ENCODE measurements around the gene PLEKHH1.
A peak's percentile ranks its signal among the peaks of the same experiment; 100 is the strongest.

PLEKHH1 gene

DNA sequence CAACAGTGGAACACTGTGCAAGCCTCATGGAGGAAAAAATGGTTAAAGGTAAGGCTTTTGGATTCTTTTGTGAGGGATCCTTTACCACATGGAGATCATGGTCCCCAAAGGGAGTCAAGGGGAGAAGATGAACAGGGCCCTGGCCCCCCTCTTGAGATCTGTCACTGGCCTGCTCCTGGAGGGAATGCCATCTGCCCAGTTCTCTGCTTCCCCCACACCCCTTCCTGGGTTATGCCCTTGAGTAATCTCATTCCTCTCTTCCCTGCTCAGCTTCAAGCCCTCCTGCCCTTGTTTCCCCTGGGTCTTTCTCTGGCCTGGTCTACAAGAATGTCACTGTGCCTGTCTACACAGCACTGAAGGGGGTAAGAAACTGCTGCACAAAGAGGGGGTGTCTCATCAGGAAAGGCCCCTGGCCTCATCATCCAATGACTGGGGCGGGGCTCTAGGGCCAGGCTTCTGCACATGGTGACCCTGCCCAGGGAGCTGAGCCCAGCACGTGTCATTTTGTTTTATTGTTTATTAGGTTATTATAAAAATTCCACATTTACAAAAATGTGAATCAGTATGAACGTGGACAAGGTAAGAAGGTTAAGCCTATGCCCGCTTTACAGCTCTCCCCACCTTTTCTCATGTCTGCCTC is 36.7 kb downstream of the PLEKHH1 start:
- DNase-seq: no peak

DNA sequence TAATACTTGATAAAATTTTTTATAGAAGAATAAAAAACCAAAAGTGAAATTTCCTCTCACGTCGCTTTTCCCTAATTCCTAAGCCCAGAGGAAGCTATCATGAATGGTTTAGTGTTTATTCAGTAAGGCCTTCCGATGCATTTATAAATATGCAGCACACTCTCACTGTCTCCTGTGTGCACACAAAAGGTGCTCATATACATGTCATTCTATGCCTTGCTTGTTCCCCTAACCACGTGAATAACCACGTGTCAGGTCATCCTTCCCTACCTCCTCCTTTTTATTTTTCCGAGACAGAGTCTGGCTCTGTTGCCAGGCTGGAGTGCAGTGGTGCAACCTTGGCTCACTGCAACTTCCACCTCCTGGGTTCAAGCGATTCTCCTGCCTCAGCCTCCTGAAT is 37.4 kb downstream of the PLEKHH1 start:
- DNase-seq: no peak

DNA sequence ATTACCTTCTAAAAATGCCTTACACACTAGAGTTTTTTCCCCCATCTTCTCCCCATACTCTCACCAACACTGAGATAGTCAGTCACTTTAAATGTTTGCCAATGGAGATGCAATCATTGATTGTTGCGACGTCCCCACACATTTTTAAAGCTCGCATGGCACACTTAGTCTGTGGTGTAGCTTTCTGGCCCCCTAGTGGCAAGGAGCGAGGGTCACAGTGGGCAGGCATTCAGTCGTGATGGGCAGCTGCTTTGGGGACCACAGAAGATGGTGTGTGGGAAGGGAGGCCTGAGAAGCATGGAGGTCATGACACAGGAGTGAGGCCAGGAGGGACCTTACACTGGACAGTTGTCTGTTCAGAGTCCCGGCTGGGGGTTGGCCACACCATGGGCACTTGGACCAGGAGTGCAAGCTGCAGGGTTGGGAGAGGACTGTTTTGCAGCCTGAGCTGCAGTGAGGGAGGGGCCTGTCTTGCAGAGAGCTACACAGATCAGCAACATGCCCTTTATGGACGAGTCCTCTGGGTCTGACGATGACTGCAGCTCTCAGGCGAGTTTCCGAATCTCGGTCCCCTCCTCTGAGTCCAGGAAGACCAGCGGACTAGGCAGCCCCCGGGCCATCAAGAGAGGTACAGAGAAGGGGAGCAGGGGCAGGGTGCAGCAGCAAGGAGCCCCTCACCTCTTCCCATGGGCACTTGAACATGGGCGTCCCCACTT is 38.3 kb downstream of the PLEKHH1 start:
- DNase-seq: peak; percentile 51

DNA sequence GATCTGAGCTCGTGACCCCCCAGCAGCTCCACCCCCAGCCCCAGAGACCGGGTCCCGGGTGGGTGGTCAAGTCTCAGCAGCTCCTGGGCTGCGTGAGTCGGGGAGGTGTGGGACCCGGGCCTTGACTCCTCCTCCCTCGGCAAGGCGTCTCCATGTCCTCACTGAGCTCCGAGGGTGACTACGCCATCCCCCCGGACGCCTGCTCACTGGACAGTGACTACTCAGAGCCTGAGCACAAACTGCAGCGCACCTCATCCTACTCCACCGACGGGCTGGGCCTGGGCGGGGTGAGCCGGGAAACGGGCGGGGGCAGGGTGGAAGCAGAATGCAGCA is 38.9 kb downstream of the PLEKHH1 start:
- DNase-seq: no peak

DNA sequence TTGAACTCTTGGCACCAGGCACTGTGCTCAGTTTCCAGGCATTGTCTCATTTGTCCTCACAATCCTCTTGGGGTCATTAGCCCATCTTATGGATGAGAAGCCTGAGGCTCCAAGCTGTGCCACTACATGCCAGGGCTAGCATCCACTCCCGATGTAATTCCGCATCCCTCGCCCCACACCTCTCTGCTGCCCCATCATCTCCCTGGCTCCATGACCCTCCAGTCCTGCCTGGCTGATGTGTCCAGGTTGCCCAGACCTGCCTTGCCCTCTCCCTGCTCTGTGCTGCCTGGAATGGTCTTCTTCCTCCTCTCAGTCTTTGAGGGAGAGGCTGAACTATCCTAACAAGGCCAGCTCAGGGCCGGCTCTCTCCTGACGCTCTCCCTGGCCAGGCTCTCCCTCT is 39.5 kb downstream of the PLEKHH1 start:
- DNase-seq: no peak

DNA sequence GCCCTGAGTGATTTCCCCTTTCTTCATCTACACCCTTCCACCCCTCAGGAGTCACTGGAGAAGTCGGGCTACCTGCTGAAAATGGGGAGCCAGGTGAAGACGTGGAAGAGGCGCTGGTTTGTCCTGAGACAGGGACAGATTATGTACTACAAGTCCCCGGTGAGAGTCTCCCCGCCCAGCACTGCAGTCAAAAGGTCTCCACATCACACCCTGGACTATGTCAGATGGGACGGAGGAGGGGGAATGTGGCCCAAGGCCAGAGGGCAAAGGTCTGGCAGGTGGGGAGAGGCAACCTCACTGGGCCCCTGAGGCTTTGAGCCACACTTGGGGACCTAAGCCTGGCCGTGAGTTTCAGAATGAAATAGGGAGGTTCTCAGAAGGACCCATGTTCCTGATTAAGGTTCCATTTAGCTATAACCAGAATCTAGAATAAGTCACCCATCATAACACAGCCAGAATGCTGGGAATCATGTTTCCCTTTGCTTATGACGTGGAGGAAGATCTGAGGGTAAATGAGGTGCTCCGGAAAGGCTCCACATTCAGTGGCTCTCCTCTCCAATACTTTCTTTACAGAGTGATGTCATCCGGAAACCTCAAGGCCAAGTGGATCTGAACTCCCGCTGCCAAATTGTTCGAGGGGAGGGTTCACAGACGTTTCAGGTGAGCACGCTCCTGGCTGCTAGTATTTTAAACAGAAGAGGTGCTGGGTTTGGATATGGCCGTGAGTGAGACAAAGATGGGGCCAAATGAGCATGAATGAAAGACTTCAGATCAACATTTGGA is 40.3 kb downstream of the PLEKHH1 start:
- DNase-seq: no peak

DNA sequence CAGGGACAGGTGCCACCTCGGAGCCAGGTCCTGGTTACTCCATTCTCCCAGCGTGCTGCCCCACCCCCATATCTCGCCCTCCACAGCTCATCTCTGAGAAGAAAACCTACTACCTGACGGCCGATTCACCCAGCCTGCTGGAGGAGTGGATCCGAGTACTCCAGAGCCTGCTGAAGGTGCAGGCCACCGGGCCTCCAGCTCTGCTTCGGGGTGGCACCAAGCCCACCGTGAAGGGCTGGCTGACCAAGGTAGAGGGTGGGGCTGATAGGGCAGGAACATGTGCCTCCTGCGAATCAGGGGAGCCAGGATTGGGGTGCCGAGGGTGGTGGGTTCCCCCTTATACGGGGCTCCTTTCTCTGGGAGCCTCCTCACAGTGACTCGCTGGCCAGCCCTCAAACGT is 41.1 kb downstream of the PLEKHH1 start:
- DNase-seq: no peak

DNA sequence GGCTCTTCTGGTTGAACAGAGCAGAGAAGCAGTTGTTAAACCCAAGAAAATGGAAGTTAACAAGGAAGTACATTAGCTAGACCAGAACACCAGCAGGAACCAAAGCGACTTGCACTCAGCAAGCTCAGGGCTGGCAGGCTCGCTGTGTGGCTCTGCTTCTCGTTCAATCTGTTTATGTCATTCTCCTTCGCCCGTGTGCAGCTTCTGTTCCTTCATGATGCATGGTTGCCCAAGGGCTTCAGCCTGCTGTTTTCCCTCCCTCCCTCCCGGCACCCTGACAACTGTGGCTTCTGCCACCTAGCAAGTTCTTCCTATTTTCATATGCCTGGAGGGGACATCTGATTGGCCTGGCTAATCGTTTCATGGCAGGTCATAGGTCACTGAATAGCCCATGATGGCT is 41.7 kb downstream of the PLEKHH1 start:
- no peak for DNase-seq

DNA sequence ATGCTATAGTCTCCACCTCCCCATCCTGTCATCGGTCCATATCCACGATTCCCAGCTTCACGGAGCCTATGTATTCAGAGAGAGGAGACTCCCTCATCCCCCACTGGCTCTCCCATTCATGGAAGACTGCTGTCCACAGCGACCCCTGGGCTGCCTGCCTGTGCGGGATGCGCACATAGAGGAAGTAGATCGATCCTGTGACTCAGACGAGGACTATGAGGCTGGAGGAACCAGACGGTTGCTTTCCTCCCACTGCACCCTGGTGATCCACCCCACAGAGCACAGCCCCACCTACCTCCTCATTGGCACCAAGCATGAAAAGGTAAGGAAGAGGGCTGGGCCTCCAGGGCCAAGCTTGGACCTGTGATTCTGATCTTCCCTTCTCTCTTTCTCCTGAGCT is 42.6 kb downstream of the PLEKHH1 start:
- DNase-seq: no peak

DNA sequence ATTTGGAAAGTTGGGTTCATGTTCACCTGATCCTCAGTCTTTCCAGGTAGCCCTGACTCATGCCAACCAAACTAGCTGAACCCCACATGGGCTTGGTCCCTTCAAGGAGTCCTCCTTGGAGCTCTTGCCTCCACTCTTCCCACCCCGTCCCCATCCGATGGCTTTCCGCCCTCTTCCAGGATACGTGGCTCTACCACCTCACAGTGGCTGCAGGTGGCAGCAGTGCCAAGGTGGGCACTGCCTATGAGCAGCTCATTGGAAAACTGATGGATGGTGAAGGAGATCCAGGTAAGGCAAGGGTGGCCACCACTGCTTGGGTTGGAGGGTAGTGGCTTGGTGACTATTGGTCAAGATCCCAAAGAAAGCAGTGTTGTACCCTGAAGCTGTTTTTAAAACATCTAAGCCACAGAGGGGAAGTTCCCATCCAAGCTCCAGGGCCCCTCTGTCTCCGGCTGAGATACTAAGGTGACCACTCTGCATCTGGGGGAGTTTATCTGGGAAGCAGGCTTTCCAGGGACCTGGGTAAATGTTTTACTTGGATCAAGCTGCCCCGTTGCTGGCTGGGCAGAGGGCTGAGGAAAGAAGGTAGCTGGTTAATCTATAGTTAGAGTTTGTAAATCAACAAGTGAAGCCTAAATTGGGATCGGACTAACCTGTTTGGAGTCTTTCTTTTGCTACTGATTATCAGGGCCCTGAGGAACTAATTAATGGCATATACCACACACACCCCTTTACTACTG is 43.3 kb downstream of the PLEKHH1 start:
- DNase-seq: no peak

DNA sequence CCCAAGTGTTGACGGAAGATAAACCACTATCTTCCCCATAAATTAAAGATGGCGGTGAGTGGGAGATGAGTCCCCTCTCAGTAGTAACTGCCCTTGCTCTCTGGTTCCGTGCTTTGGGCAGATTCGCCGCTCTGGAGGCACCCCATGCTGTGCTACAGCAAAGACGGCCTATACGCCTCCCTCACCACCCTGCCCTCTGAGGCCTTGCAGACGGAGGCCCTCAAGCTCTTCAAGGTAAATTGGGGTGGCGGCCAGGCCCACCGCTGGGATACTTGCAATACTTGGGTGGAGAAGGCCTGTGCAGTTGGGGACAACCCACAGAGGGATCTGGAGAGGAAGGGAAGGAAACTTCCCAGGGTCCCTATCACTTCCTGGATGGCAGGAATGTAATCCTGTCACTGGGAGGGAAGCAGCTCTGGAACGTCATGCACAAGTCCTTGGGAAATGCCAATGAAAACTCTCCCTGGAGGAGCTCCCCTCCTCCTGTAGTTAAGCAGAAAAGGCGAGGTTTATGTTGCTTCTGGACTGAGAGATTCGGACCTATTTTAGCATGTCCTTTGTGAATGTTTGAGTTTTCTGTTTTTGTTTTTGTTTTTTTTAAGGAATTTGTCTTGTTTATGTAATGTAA is 44.2 kb downstream of the PLEKHH1 start:
- DNase-seq: no peak

DNA sequence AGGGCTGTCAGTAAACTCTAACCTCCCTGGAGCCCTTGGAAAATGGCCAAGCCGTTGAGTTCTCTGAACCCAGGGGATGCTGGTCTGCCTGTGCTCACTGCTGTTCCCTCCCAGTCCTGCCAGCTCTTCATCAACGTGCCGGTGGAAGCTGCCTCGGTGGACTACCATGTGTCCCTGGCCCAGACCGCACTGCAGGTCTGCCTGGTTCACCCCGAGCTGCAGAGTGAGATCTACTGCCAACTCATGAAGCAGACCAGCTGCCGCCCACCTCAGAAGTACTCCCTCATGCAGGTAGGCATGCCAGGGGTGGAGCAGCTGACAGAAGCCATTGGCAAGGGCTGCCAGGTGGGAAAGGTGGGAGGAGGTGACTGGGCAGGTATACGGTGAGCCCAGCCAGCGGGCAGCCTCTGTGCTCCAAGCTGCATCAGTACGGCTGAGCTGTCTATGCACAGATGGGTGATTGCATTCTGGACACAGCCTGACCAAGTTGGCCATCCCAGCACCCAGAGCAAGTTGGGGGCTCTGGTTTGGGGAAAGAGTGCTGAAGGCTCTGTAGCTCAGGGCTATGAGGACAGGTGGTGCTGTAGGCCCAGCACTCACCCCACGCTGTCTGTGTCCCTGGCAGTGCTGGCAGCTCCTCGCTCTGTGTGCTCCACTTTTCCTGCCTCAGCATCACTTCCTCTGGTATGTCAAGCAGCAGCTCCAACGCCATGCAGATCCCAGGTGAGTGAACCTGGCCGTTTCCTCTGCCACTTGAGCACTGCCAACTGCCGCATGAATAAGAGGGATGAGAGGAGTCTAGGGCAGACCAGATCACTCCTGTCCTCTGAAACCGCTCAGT is 45.0 kb downstream of the PLEKHH1 start:
- DNase-seq: peak; percentile 7

DNA sequence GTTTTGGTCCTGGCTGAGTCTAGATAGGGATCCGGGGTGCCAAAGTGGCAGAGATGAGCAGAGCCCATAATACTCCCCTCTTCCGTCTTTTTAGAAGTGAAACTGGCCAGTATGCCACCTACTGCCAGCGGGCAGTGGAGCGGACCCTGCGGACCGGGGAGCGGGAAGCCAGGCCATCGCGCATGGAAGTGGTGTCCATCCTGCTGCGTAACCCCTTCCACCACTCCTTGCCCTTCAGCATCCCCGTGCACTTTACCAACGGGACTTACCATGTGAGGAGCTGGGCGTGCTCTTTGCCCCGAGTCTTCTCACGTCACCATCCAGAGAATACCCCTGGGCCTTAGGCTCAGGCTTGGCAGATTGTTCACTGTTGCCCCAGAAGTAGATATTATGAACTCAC is 46.0 kb downstream of the PLEKHH1 start:
- DNase-seq: no peak

DNA sequence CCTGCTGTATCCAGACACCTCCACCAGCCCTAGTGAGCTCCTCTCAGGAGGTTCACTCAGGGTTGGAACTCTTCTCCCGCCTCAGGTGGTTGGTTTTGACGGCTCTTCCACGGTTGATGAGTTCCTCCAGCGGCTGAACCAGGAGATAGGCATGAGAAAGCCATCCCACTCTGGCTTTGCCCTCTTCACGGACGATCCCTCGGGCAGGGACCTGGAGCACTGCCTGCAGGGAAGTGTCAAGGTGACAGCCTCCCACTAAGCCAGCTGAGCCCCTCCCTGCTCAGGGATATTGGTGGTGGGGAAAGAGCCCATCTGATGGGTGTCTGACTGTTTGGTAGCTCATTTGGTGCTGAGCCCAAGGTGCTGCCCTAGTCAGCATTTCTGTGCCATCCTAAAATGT is 46.5 kb downstream of the PLEKHH1 start:
- DNase-seq: no peak

DNA sequence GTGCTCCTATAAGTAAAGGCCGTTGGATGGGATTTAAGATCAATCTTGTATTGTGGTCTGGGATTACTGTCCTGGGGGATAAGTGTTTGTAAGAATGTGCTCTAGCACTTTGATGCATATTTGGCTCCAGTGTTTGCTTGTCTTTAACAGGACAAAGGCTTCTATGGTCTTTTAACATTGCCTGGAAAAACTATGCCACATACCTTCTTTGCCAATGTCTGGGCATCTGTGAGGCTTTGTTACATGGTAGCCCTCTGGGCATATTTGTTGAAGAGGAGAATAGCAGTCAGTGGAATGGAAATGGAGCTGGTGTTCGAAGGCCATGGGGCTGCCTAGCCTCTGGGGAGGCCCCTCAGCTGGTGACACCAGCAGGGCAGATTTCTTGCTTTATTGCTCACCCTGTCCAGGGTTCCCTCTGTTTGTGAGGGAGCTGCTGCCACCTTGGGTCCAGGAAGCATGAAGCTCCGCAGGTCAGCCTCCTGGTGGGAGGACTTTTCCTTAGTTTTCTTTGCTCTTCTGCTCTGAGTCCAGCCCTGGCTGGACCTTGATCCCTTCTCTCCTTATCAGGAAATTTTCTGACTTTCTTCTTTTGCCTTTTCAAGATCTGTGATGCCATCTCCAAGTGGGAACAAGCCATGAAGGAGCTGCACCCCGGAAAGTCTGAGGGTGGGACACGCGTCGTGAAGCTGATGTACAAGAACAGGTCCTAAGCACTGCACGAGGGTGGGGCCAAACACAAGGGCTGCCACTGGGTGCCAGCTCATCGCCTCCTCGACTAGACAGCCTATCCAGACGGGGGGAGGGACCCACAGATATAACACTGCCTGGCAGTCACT is 47.5 kb downstream of the PLEKHH1 start:
- no peak for DNase-seq

DNA sequence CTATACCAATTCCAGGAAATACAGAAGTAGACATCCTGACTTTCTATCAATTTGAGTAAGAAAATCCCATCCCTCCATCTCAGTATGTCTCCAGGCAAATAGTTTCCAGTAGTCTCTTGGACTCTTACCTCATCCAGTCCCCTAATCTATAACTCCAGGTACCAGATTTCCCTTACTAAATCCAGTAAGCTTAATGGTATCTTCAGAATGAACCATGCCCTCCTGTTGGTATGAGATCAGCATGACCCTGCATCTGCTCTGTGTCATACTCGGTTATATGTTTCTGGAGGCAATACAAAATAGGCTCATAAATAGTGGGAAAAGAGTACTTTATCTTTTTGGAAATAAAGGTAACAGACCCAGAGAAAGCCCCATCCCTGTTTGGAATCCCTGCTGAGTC is 48.6 kb downstream of the PLEKHH1 start:
- DNase-seq: no peak

DNA sequence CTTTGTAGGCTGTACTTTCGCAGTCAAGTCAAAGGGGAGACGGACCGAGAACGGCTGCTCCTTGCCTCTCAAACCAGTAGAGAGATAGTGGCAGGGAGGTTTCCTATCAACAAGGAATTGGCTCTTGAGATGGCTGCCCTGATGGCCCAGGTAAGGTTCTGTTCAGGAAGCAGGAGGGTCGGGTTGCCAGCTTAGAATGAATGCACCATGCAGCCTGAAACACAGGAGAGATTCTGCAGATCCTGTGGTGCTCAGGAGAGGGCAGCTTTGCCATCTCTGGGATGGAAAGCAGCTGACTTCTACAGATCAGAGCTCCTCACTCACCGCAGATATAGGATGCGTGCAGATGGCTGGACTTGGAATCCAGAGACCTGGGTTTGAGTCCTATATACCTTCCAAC is 49.0 kb downstream of the PLEKHH1 start:
- DNase-seq: no peak

DNA sequence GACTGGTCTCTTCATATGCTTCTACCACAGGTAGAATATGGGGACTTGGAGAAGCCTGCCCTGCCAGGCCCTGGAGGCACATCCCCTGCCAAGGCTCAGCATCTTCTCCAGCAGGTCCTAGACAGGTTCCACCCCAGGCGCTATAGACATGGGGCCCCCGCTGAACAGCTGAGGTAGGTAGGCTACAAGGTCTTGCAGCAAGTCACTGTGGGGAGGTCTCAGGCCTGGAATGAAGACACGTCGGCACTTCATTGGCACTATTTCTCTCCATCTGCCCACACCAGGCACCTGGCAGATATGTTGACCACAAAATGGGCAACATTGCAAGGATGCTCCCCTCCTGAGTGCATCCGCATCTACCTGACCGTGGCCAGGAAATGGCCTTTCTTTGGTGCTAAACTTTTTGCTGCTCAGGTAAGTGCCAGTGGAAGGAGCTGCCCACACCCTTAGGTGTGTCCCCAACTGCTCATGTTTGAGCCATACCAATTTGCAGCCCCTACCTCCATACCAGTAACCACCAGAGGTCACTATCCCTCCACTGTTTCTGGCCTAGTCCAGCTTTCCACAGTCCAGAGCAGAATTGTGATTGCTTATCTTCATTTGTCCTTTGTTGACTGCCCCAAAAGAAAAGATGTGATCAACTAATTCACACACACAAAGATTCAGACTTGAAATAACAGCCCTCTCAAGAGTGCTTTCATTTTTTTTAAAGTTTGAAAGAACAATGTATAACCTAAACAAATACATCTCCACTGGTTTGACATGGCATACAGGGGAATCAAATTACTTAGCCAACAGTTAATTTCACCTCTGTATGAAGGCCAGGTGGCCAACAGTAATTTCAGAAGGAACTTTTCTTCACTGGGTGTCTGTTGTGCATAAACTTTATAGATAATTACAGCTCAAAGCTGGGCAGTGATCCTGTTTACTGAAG is 50.9 kb downstream of the PLEKHH1 start:
- DNase-seq: peak; percentile 41

DNA sequence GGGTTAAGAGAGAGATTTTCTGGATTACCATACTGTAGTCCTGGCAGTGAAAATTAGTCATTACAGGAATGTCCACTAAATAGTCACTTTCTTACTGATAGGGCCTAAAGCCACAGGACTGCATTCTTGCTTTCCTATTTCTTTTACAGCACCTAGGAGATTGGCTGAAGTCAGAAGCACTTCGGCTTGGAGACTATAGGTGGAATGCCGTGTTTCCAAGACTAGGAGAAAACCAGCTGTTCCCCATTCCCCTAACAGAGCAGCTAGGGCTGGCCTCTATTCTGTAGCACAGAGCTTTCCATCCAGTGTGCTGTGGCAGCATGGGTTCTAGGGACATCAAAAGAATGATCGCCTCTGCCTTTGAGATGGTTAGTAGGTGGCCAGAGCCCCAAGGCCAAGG is 51.9 kb downstream of the PLEKHH1 start:
- DNase-seq: no peak

DNA sequence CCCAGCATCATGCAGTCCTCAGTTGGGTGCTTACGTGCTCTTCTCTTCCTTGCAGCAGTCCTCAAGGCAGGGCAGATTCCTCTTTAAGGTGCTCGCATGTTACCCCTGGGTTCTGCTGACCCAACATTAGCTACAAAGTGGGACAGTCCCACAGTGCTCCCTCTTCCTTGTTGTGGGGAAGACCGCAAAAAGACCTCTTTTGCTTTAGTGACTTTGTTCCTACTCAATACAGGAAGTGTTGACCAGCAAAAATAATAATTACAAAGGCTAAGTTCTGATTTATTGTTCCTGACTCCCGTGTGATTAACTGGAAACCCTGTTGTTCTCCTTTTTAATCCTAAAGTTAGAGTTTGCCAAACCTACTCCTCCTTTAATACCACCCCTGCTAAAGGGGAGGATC is 53.3 kb downstream of the PLEKHH1 start:
- DNase-seq: no peak

Data from NCI-H1105 (cell line).